ENCODE measurements around the gene LRRTM1. TPM values are rescaled to one million over a fixed set of nuclear protein-coding genes. Genes with fewer than 3 reads are reported as not detected.

The LRRTM1 gene
- 10 to 100 TPM in 3 of 4 donors, 1 to 10 TPM in 1; 2.9 to 29.1 (median 21.1) TPM for polyA plus RNA-seq (ENCODE audit: insufficient read length in 4 of 4)

GRCh38 chr2:80303909-80304837, at the start of gene LRRTM1:
Gene LRRTM1 (minus strand): TSS chr2:80304752. CDS start chr2:80303819, 933 bp downstream.
- no peak for DNase-seq (ENCODE audit: low read depth in 4 of 4, low spot score in 3 of 4)

GRCh38 chr2:80351231-80351630, 46.7 kb upstream of the LRRTM1 start:
- no peak for DNase-seq (ENCODE audit: low read depth in 4 of 4, low spot score in 3 of 4)

GRCh38 chr2:80348953-80349352, 44.4 kb upstream of the LRRTM1 start:
- no peak for DNase-seq (ENCODE audit: low read depth in 4 of 4, low spot score in 3 of 4)

GRCh38 chr2:80348078-80348477, 43.5 kb upstream of the LRRTM1 start:
- no peak for DNase-seq (ENCODE audit: low read depth in 4 of 4, low spot score in 3 of 4)

GRCh38 chr2:80340022-80340421, 35.5 kb upstream of the LRRTM1 start:
- no peak for DNase-seq (ENCODE audit: low read depth in 4 of 4, low spot score in 3 of 4)

- DNase-seq (ENCODE audit: low read depth in 4 of 4, low spot score in 3 of 4) = no peak
Measured at GRCh38 chr2:80338794-80339193, 34.2 kb upstream of the LRRTM1 start.

GRCh38 chr2:80335411-80335810, 30.9 kb upstream of the LRRTM1 start:
- no peak for DNase-seq (ENCODE audit: low read depth in 4 of 4, low spot score in 3 of 4)

GRCh38 chr2:80333886-80334285, 29.3 kb upstream of the LRRTM1 start:
- DNase-seq (ENCODE audit: low read depth in 4 of 4, low spot score in 3 of 4) = no peak

GRCh38 chr2:80330527-80331450, 26.2 kb upstream of the LRRTM1 start:
- no peak for DNase-seq (ENCODE audit: low read depth in 4 of 4, low spot score in 3 of 4)

GRCh38 chr2:80329491-80329890, 24.9 kb upstream of the LRRTM1 start:
- no peak for DNase-seq (ENCODE audit: low read depth in 4 of 4, low spot score in 3 of 4)

GRCh38 chr2:80328159-80328571, 23.6 kb upstream of the LRRTM1 start:
- no peak for DNase-seq (ENCODE audit: low read depth in 4 of 4, low spot score in 3 of 4)

GRCh38 chr2:80326861-80327260, 22.3 kb upstream of the LRRTM1 start:
- DNase-seq (ENCODE audit: low read depth in 4 of 4, low spot score in 3 of 4) = no peak

GRCh38 chr2:80326214-80326613, 21.7 kb upstream of the LRRTM1 start:
- no peak for DNase-seq (ENCODE audit: low read depth in 4 of 4, low spot score in 3 of 4)

GRCh38 chr2:80324525-80324924, 20.0 kb upstream of the LRRTM1 start:
- no peak for DNase-seq (ENCODE audit: low read depth in 4 of 4, low spot score in 3 of 4)

- DNase-seq (ENCODE audit: low read depth in 4 of 4, low spot score in 3 of 4) = no peak
Measured at GRCh38 chr2:80323610-80324009, 19.1 kb upstream of the LRRTM1 start.

GRCh38 chr2:80322958-80323357, 18.4 kb upstream of the LRRTM1 start:
- DNase-seq (ENCODE audit: low read depth in 4 of 4, low spot score in 3 of 4) = no peak

GRCh38 chr2:80322311-80322920, 17.9 kb upstream of the LRRTM1 start:
- no peak for DNase-seq (ENCODE audit: low read depth in 4 of 4, low spot score in 3 of 4)

- DNase-seq (ENCODE audit: low read depth in 4 of 4, low spot score in 3 of 4) = no peak
Measured at GRCh38 chr2:80312282-80312839, 7.8 kb upstream of the LRRTM1 start.

GRCh38 chr2:80311304-80311703, 6.8 kb upstream of the LRRTM1 start:
- DNase-seq (ENCODE audit: low read depth in 4 of 4, low spot score in 3 of 4) = no peak

Measured in left renal pelvis (tissue), 4 donors.